Lower leg skin (tissue), 3 donors: Measurements from ENCODE around the gene NF1.

Experiments
- CTCF ChIP-seq, 3 donors: fragments of 450-650 bp; IDR thresholded peaks; one replicate each; pipeline ENCODE4 v1.5.1; 2016; ENCODE audit warnings: antibody characterized with exemption in 3 of 3, mild to moderate bottlenecking in 3 of 3, moderate library complexity in 2 of 3
- POLR2A ChIP-seq, 2 donors: fragments of 450-650 bp; IDR thresholded peaks; one replicate each; pipeline ENCODE4 v1.6.1; 2016 to 2017; ENCODE audit warnings: antibody characterized with exemption in 2 of 2, mild to moderate bottlenecking in 1 of 2, moderate library complexity in 1 of 2

GRCh38 chr17:31291820-31292219 lies 197.0 kb downstream of the NF1 start:
- TF ChIP-seq POLR2A (IDR thresholded peaks at IDR 0.05) (no peak), CTCF (IDR thresholded peaks at IDR 0.05) (no peak)
